Inflammatory macrophage treated with lipopolysaccharide for 1 hour (primary cell): ENCODE data around the gene PCDHB13.
A peak's percentile ranks its signal among the peaks of the same experiment; 100 is the strongest.
"Not testable (repeated sequence)": the region's sequence is repeated elsewhere in the genome, so short reads cannot be mapped to it uniquely, and the experiment has no call there.

Experiments used
- DNase-seq, 2 donors: peaks; one replicate each; pipeline ENCODE4 v3.0.0-alpha.2; 2020 to 2022

Gene PCDHB13

GRCh38 chr5:141208478-141208877, 5.2 kb upstream of the PCDHB13 start, which contains the start of gene PCDHB12:
Gene PCDHB12 (plus strand): TSS chr5:141208719. CDS start chr5:141208908, 189 bp downstream.
- DNase-seq, result no peak

GRCh38 chr5:141210281-141210680, 3.4 kb upstream of the PCDHB13 start:
- DNase-seq, result not testable (repeated sequence)

GRCh38 chr5:141210849-141211248, 2.9 kb upstream of the PCDHB13 start:
- not testable (repeated sequence) for DNase-seq

GRCh38 chr5:141214583-141214982, 864 bp downstream of the PCDHB13 start:
- DNase-seq, result not testable (repeated sequence)

GRCh38 chr5:141215504-141215903, 1.8 kb downstream of the PCDHB13 start:
- DNase-seq, result not testable (repeated sequence)

GRCh38 chr5:141216035-141216434, 2.3 kb downstream of the PCDHB13 start:
- DNase-seq, result not testable (repeated sequence)

GRCh38 chr5:141223112-141223783, 9.5 kb downstream of the PCDHB13 start, which contains the start of gene PCDHB14:
Gene PCDHB14 (plus strand): TSS chr5:141223343. CDS start chr5:141223506, 163 bp downstream.
- no peak for DNase-seq

GRCh38 chr5:141224844-141225243, 11.1 kb downstream of the PCDHB13 start:
- not testable (repeated sequence) for DNase-seq

- DNase-seq, result not testable (repeated sequence)
These were observed 11.7 kb downstream of the PCDHB13 start for GRCh38 chr5:141225421-141225820.

- DNase-seq, result no peak
These were observed 20.5 kb downstream of the PCDHB13 start for GRCh38 chr5:141234109-141234667.

GRCh38 chr5:141235922-141236321, 22.2 kb downstream of the PCDHB13 start:
- DNase-seq, result not testable (repeated sequence)

- DNase-seq, result no peak
These were observed 23.0 kb downstream of the PCDHB13 start for GRCh38 chr5:141236516-141237313.

GRCh38 chr5:141241496-141241895, 27.8 kb downstream of the PCDHB13 start:
- no peak for DNase-seq

GRCh38 chr5:141245250-141245717, 31.6 kb downstream of the PCDHB13 start, which contains the start of gene PCDHB15:
Gene PCDHB15 (plus strand): TSS chr5:141245395. CDS start chr5:141245579, 184 bp downstream.
- DNase-seq, result peak in 1 of 2 donors; percentile 1

- DNase-seq, result not testable (repeated sequence)
These were observed 33.3 kb downstream of the PCDHB13 start for GRCh38 chr5:141246971-141247370.

- not testable (repeated sequence) for DNase-seq
These were observed 33.7 kb downstream of the PCDHB13 start for GRCh38 chr5:141247434-141247833.

GRCh38 chr5:141250576-141250975, 36.9 kb downstream of the PCDHB13 start:
- DNase-seq, result no peak

GRCh38 chr5:141258464-141258863, 44.7 kb downstream of the PCDHB13 start:
- no peak for DNase-seq

- no peak for DNase-seq
These were observed 45.2 kb downstream of the PCDHB13 start for GRCh38 chr5:141258948-141259347.

GRCh38 chr5:141260458-141261237, 46.9 kb downstream of the PCDHB13 start:
- peak in 1 of 2 donors; percentile 3 for DNase-seq

GRCh38 chr5:141261238-141261546, 47.5 kb downstream of the PCDHB13 start:
- no peak for DNase-seq
